Activated CD8-positive, alpha-beta memory T cell treated with anti-CD3 and anti-CD28 coated beads, Interleukin-2, amount 50 U/mL, for 24 hours (primary cell): ENCODE measurements around the gene ENC1.
"Not testable (repeated sequence)": the region's sequence is repeated elsewhere in the genome, so short reads cannot be mapped to it uniquely, and the experiment has no call there.

Experiments used
- DNase-seq: peaks from one replicate; pipeline ENCODE4 v3.0.0-alpha.2; 2020; ENCODE audit errors: extremely low read depth

Gene ENC1, protein sequence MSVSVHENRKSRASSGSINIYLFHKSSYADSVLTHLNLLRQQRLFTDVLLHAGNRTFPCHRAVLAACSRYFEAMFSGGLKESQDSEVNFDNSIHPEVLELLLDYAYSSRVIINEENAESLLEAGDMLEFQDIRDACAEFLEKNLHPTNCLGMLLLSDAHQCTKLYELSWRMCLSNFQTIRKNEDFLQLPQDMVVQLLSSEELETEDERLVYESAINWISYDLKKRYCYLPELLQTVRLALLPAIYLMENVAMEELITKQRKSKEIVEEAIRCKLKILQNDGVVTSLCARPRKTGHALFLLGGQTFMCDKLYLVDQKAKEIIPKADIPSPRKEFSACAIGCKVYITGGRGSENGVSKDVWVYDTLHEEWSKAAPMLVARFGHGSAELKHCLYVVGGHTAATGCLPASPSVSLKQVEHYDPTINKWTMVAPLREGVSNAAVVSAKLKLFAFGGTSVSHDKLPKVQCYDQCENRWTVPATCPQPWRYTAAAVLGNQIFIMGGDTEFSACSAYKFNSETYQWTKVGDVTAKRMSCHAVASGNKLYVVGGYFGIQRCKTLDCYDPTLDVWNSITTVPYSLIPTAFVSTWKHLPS

GRCh38 chr5:74640450-74640953 is at the start of gene ENC1:
TSS of gene ENC1 (minus strand) at chr5:74640728. CDS start at chr5:74636485, 4,243 bp downstream.
- DNase-seq = no peak

GRCh38 chr5:74686962-74687751 is 46.6 kb upstream of the ENC1 start:
- no peak for DNase-seq

DNA sequence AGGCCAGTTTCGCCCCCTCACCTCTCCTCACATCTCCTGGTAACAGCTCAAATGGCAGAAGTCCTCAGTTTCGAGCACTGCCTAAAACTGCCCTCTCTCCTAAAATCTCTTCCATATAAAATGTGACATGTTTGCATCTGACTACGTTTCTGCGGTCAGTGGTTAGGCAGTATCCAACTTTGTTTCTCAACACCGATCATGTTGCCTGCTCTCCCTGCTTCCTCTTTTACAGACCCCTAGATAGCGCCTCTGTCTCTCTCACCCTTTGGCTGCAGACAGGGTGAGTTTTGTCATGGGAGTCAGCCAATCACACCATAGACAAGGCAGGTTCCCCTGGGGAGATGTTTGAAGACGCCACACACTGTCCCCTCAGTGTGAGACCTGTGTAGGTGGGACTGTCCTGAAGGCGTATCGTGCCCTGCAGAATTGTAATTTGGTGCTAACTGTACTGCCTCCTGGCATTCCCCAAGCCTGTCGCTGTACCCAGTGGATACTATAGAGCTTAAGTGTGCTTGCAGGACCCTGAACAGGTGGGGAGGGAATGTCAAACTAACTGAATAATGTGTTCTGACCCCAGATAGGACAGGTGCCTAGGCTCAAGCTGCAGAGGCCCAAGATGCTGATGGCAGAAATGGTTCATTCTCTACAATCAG is 45.6 kb upstream of the ENC1 start:
- no peak for DNase-seq

DNA sequence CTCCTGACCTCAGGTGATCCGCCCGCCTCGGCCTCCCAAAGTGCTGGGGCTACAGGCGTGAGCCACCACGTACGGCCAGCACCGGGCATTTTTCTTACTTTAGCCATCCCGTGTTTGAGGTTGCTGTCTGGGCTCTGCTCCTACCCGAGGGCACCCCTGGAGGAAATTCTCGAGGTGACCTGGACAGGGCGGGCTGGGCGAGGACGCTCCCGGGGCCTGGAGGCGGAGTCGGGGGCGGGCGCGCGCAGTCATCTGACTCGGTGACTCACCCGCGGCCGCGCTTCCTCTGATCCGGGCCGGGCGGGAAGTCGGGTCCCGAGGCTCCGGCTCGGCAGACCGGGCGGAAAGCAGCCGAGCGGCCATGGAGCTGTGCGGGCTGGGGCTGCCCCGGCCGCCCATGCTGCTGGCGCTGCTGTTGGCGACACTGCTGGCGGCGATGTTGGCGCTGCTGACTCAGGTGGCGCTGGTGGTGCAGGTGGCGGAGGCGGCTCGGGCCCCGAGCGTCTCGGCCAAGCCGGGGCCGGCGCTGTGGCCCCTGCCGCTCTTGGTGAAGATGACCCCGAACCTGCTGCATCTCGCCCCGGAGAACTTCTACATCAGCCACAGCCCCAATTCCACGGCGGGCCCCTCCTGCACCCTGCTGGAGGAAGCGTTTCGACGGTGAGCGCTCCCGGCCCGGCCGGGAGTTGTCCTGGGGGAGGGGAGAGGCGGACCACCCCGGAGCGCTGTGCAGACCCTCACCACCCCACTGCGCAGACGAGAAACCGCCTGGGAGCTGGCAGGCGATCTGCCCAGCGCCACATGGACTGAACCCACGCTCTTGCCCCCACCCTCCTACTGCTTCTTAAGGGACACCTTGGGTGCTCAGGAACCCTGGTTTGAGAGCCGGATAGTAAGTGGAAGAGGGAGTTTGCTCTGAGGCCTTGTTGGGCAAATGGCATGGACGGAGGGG is 44.6 kb upstream of the ENC1 start, which contains the start of gene HEXB:
TSS of gene HEXB (plus strand) at position 334 of the 952 bp plus-strand sequence. CDS start at position 362, 28 bp downstream.
- DNase-seq = peak; percentile 55

DNA sequence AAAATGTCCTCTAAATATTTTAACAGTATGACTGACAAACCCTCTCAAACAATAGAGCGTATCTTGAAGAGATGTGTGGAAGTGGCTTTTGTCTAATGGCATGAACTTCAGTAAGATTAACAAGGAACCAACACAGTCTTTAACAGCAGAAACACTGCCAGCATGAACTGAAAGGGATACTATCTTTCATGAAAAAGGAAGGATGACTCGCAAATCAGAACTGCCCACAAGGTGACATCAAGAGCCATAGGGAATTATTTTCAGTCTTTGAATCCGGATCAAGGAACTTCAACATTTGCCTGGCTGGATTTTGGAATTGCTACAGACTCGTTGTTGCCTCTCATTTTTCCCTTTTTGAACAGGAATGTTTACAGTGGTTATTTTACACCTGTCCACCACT is 39.4 kb upstream of the ENC1 start:
- no peak for DNase-seq

GRCh38 chr5:74679300-74679699 is 38.8 kb upstream of the ENC1 start:
- not testable (repeated sequence) for DNase-seq

DNA sequence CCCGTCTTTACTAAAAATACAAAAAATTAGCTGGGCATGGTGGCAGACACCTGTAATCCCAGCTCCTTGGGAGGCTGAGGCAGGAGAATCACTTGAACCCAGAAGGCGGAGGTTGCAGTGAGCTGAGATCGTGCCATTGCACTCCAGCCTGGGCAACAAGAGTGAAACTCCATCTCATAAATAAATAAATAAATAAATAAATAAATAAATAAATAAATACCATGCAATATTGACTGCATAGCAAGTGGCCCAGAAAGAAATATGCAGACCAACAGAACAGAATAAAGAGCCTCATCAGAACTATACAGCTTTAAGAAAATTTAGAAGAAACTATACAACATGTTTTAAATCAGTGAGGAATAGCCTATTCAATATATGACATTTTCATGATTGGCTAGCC is 37.6 kb upstream of the ENC1 start:
- DNase-seq = not testable (repeated sequence)

GRCh38 chr5:74676466-74676865 is 35.9 kb upstream of the ENC1 start:
- not testable (repeated sequence) for DNase-seq

GRCh38 chr5:74673011-74673790 is 32.7 kb upstream of the ENC1 start:
- DNase-seq = no peak

DNA sequence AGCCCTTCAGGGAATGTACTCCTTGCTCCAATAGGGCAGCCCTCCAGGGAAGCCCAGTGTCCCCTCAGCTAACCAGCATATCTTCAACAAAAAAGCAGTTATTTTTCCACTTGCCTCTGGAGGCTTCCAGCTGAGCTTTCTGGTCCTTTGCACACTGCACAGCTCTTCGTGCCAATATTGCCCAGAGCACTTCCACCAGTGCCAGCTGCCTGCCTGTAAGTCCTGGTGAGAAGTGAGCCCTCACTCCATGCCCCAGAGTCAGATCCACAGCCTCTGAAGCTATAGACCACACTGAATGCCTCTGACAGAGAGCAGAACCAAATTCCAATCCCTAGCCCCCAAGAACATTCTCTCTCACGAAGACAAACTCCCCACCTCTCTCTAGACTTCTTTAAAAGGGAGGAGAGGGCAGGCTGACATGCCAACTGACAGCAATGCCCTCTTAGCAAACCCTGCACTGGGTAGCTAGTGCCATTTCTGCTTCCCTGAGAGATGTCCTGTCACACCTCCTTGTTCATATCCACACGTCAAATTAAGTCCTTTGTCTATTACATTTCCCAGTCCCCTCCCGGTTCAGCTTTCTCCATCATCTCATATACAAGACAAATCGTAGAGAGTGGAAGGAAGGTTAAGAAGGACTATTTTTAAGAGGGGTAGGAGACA is 31.8 kb upstream of the ENC1 start:
- DNase-seq = no peak

GRCh38 chr5:74670396-74671038 is 30.0 kb upstream of the ENC1 start:
- no peak for DNase-seq

GRCh38 chr5:74669821-74670220 is 29.3 kb upstream of the ENC1 start:
- DNase-seq = no peak

- DNase-seq = no peak
Observed at GRCh38 chr5:74667396-74667795, 26.9 kb upstream of the ENC1 start.

DNA sequence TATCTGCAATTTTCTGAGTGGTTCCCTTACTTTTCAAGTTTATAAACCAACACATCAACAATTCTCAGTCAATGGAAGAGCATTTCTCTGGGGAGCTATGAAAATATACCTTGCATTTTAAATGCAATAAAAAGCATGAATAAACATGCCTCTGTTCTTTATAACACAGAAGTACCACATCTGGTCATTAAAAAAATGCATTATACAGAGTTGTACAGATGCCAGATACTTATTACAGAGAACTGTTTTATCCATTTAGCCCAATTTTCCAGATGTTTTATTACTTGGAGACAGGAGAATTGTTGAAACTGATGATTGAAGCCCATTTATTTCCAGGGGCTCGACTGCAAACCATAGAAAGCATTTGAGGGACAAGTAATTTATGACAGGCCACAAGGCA is 25.3 kb upstream of the ENC1 start:
- DNase-seq = no peak

DNA sequence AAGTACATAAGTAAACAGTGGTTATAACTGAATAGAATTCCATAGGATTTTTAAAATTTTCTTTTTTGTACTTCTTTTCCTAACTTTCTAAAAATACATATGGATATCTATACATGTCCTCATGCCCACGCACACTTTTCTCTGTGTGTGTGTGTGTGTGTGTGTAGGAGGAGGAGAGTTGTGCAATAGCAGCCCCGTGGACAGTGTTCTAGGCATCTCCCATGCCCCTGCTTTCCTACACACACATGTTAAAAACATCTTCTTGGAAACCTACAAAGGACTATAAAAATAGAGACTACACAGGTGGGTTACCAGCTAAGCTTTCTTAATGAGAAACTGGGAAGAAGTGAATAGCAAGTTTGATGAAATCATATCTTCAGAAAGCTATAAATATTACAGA is 24.7 kb upstream of the ENC1 start:
- DNase-seq = no peak

DNA sequence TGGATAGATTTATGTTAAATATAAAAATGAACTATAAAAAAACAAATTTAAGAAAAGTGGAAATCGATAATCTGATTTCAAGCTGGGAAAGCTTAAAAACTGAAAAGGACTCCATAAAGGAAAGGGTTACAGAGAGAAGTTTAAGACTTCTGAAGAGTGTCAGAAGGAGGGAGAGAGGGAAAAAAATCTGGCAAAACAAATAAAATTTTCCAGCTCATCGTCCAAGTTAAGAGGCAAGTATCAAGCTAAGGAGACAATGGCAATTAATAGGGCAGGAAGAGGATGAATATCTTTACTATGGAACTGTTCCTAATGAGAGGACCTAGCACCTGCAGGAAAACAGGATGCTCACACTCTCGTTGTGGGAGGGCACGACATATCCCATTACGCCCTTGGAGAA is 24.0 kb upstream of the ENC1 start:
- DNase-seq = no peak

DNA sequence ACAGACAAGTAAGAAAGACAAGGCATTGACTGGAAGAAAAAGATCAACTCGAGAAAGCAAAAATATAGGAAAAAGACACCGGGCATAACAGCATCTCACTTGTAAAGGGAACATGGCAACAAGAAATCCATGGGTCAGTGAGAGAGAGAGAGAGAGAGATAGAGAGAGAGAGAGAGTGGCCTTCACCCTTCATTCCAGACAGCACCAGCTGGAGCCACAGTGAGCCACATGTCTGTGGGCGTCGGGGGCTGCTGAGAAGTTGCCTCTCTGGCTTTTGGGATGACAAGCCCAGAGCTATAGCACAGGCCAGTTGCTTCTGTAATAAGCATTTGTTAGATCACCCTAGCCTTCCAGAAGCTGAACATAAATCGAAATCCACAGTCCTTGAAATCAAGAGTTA is 20.3 kb upstream of the ENC1 start:
- DNase-seq = no peak

- DNase-seq = no peak
Observed at GRCh38 chr5:74660140-74660539, 19.6 kb upstream of the ENC1 start.

GRCh38 chr5:74659172-74659571 is 18.6 kb upstream of the ENC1 start:
- DNase-seq = no peak
